ENCODE data around the gene ANTXR1.
A peak's percentile ranks its signal among the peaks of the same experiment; 100 is the strongest.

Gene ANTXR1

GRCh38 chr2:68993660-68994059 lies 19.3 kb upstream of the ANTXR1 start:
- no peaks in the 10 kb centered on the region for H3K9me3 ChIP-seq
- H3K4me1 ChIP-seq = peaks cover 0 to 16% (median 3%) of the 10 kb centered on the region in 4 donors
- no peak for TF ChIP-seq CTCF (IDR thresholded peaks at IDR 0.05)
- no peaks in the 10 kb centered on the region for H3K36me3 ChIP-seq
- intact Hi-C loops (cut with DNase I; ENCODE audit: low total_unique reads) = no loop called here
- DNase-seq = no peak
- no peaks in the 10 kb centered on the region for H3K27me3 ChIP-seq
- no peak overlapping the region for H3K4me3 ChIP-seq
- H3K27ac ChIP-seq = no peak overlapping the region

DNA sequence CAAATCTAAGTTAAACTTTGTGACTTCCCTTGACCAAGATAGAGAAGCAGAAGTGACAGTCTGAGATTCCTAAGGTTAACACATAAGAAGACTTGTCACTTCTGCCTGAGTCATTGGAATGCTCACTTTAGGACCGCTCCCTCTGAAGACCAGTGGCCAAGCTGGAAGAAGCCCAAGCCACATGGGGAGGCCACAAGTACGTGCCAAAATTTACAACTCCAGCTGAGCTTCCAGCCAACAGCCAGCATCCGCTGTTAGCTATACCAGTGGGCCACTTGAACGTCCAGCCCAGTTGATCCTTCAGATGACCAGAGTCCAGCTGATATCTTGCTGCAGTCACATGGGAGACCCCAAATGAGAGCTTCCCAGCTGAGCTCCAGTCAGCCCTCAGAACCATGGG lies 18.1 kb upstream of the ANTXR1 start:
- H3K27me3 ChIP-seq = no peaks in the 10 kb centered on the region
- no peaks in the 10 kb centered on the region for H3K36me3 ChIP-seq
- intact Hi-C loops (cut with DNase I; ENCODE audit: low total_unique reads) = no loop called here
- no peak for TF ChIP-seq CTCF (IDR thresholded peaks at IDR 0.05)
- no peak overlapping the region for H3K27ac ChIP-seq
- H3K4me1 ChIP-seq = peaks cover 0 to 22% (median 3%) of the 10 kb centered on the region in 4 donors
- no peaks in the 10 kb centered on the region for H3K9me3 ChIP-seq
- DNase-seq = peak; percentile 63 to 76
- no peak overlapping the region for H3K4me3 ChIP-seq

- no peaks in the 10 kb centered on the region for H3K36me3 ChIP-seq
- DNase-seq = no peak
- H3K9me3 ChIP-seq = no peaks in the 10 kb centered on the region
- TF ChIP-seq CTCF (IDR thresholded peaks at IDR 0.05) = no peak
- H3K4me3 ChIP-seq = no peak overlapping the region
- no peak overlapping the region for H3K27ac ChIP-seq
- no peaks in the 10 kb centered on the region for H3K27me3 ChIP-seq
- peaks cover 0 to 22% (median 3%) of the 10 kb centered on the region in 4 donors for H3K4me1 ChIP-seq
- intact Hi-C loops (cut with DNase I; ENCODE audit: low total_unique reads) = no loop called here
These were observed 17.1 kb upstream of the ANTXR1 start for GRCh38 chr2:68995916-68996315.

DNA sequence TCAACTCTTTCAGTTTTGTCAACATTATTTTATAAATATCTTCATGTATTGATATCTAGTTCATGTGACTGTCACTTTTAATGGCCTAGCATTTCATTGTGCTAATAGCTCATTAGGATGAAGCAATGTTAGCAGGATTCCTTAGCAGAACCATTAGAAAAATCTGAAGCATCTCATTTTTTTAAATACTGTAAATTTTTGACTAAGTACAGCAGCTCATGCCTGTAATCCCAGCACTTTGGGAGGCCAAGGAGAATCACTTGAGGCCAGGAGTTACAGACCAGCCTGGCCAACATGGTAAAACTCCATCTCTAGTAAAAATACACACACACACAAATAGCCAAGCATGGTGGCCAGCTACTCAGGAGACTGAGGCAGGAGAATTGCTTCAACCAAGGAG lies 15.6 kb upstream of the ANTXR1 start:
- H3K4me1 ChIP-seq = peaks cover 0 to 22% (median 3%) of the 10 kb centered on the region in 4 donors
- no peak overlapping the region for H3K27ac ChIP-seq
- intact Hi-C loops (cut with DNase I; ENCODE audit: low total_unique reads) = no loop called here
- no peak for DNase-seq
- no peak overlapping the region for H3K4me3 ChIP-seq
- no peaks in the 10 kb centered on the region for H3K36me3 ChIP-seq
- H3K27me3 ChIP-seq = no peaks in the 10 kb centered on the region
- TF ChIP-seq CTCF (IDR thresholded peaks at IDR 0.05) = no peak
- H3K9me3 ChIP-seq = no peaks in the 10 kb centered on the region

GRCh38 chr2:69001879-69002278 lies 11.1 kb upstream of the ANTXR1 start:
- H3K4me3 ChIP-seq = no peak overlapping the region
- no peaks in the 10 kb centered on the region for H3K36me3 ChIP-seq
- DNase-seq = no peak
- peaks cover 0 to 6% (median 0%) of the 10 kb centered on the region in 4 donors for H3K4me1 ChIP-seq
- no peaks in the 10 kb centered on the region for H3K9me3 ChIP-seq
- H3K27ac ChIP-seq = no peak overlapping the region
- intact Hi-C loops (cut with DNase I; ENCODE audit: low total_unique reads) = no loop called here
- no peak for TF ChIP-seq CTCF (IDR thresholded peaks at IDR 0.05)
- H3K27me3 ChIP-seq = no peaks in the 10 kb centered on the region

- TF ChIP-seq CTCF (IDR thresholded peaks at IDR 0.05) = no peak
- Histone ChIP-seq H3K4me1 (peaks cover 0 to 9% (median 0%) of the 10 kb centered on the region in 4 donors), H3K36me3 (no peaks in the 10 kb centered on the region), H3K27ac (no peak overlapping the region), H3K27me3 (no peaks in the 10 kb centered on the region), H3K4me3 (no peak overlapping the region), H3K9me3 (no peaks in the 10 kb centered on the region)
- intact Hi-C loops (cut with DNase I; ENCODE audit: low total_unique reads) = no loop called here
- no peak for DNase-seq
These were observed 9.2 kb upstream of the ANTXR1 start for GRCh38 chr2:69003731-69004130.
